CD1c-positive myeloid dendritic cell (primary cell): ENCODE measurements around the gene NECAB3.

Source experiments
- DNase-seq: peaks from one replicate; pipeline ENCODE4 v3.0.0-alpha.2; 2016; ENCODE audit errors: extremely low spot score

Gene NECAB3

DNA sequence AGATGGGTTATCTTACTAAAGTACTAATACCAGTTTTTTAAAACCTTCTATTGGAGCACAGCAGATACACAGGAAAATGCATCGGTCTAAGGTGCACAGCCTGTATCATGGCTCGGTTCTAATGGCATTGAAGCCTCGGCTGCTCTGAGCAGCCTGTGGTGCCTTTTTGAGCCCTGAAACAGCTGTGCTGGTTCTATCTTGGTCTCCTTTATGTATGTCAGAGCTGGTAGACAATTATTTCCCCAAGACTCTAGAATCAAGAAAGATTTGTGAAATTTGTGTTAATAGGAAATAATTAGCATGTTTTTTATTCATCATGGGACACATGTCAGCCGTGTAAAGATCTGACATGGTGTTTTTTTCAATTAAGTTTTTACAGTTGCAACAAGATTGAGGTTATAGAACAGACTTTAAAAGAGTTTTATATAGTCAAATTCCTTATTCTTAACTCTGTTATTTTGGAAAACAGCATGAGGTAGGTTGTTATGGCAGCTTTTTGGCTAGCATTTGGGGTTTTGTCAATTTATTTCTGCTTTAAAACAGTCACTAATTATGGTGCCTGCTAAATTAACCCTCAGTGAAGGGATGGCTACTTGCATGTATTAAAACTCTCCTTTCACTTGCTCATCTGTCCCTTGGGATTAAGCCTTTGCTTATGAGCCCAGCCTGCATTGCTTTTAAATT lies 52.4 kb downstream of the NECAB3 start:
- DNase-seq: no peak

DNA sequence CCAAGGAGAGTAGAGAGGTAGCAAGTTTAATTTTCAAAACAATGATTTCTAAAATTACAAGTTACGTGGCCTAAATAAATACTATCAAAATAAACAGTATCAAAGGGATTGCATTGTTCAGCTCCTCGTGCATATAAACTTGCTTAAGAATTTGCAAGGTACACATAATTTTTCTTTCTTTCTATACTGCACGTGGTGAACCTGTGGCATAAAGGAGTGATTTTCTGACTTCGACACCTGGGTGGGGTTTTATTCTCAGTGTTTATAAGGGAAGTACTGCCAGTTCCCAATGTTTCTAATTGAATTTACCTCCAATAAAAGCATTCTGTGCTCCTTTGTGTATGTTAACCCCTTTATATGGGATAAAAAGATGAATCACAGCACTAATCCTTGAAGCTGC lies 62.2 kb downstream of the NECAB3 start:
- no peak for DNase-seq

DNA sequence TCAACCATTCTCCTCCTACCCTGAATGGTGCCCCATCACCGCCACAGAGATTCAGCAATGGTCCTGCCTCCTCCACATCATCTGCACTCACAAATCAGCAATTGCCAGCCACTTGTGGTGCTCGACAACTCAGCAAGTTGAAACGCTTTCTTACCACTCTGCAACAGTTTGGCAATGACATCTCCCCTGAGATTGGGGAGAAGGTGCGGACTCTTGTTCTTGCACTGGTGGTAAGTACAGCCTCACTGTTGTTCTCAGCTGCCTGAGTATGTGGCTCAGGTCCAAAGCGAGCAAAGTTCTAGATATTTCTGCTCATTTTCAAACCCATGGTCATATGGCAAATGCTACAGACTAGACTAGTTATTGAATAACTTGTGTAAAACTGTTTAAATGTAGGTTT lies 63.1 kb downstream of the NECAB3 start:
- DNase-seq: no peak

DNA sequence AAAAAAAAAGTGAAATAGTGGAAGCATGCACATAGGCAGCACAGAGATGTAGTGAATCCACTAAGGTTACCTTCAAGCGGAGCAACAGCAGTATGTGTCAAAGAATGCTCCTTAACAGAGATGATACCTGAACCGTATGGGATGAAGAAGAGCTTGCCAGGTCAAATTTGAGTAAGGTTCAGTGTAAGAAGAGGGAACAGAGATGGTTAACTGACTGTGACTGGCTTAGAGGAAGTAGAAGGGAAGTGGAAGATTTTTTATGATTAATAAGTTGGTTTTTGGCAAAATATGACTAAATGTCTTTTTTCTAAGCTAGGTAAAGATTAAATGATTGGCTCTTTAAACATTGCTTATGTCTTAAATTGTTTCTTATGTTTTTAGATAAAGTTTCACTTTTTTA lies 64.7 kb downstream of the NECAB3 start:
- DNase-seq: no peak
